ENCODE measurements around the gene GPR153. TPM values are rescaled to one million over a fixed set of nuclear protein-coding genes. Genes with fewer than 3 reads are reported as not detected.

GPR153 gene
- polyA plus RNA-seq, 3 donors: 0.04 to 0.69 TPM; not detected in 1

- Mint-ChIP-seq H3K9me3 (peaks cover 0 to 14% (median 1%) of the 10 kb centered on the region in 7 donors), H3K27ac (no peak overlapping the region), H3K27me3 (ENCODE audit: low read depth in 3 of 3) (peaks cover 50 to 77% (median 56%) of the 10 kb centered on the region in 3 donors), H3K4me3 (peak overlapping the region in 1 of 2 donors; percentile 68), H3K4me1 (peaks cover 21% of the 10 kb centered on the region), H3K36me3 (peaks cover 0 to 3% of the 10 kb centered on the region in 2 donors)
- peak overlapping the region in 1 of 3 experiments; percentile 62 for H3K4me3 ChIP-seq (replicated peaks in 1 of 3; ENCODE audit: low read depth in 2 of 3, low read length in 3 of 3)
- H2AFZ ChIP-seq (ENCODE audit: insufficient read depth, low read depth, low read length, poor library complexity, severe bottlenecking): peak overlapping the region; percentile 67
- intact Hi-C loops (cut with micrococcal nuclease): loop anchor here in 1 of 2 donors (10.0 kb wide), 1 partner anchor 155 kb away; no protein-coding TSS in a partner anchor
- peaks cover 0 to 13% of the 10 kb centered on the region in 2 donors for H3K9me3 ChIP-seq (replicated peaks in 1 of 2; ENCODE audit: control insufficient read depth in 1 of 2, insufficient read depth in 1 of 2, low read length in 2 of 2)
- peaks cover 29 to 50% of the 10 kb centered on the region in 2 donors for H3K27me3 ChIP-seq (ENCODE audit: control insufficient read depth in 2 of 2, insufficient read depth in 2 of 2, low read length in 2 of 2)
- no peak for TF ChIP-seq CTCF (IDR thresholded peaks at IDR 0.05)
- H3K27ac ChIP-seq (ENCODE audit: low read depth in 1 of 2, low read length in 2 of 2): no peak overlapping the region
- H4K20me1 ChIP-seq (ENCODE audit: insufficient read depth, low read length): no peaks in the 10 kb centered on the region
- H3K36me3 ChIP-seq (replicated peaks in 1 of 2; ENCODE audit: control insufficient read depth in 1 of 2, insufficient read depth in 2 of 2, low read length in 2 of 2): no peaks in the 10 kb centered on the region
- peak overlapping the region; percentile 75 for H3K4me2 ChIP-seq (replicated peaks; ENCODE audit: extremely low read depth, low read length, poor library complexity, severe bottlenecking)
- no peaks in the 10 kb centered on the region for H3K79me2 ChIP-seq (ENCODE audit: insufficient read depth, low read length)
- DNase-seq: no peak
- H3K9ac ChIP-seq (ENCODE audit: insufficient read depth, low read length, poor library complexity, severe bottlenecking): no peak overlapping the region
- 80% methylated on average over 15 of the region's 17 CpGs for WGBS (ENCODE audit: insufficient coverage)
- H3K4me1 ChIP-seq (ENCODE audit: control insufficient read depth in 1 of 2, insufficient read depth in 2 of 2, low read length in 2 of 2): peaks cover 20 to 34% of the 10 kb centered on the region in 2 donors
Measured at GRCh38 chr1:6209661-6210580, 51.0 kb downstream of the GPR153 start.

All from CD14-positive monocyte (primary cell).